GM21723 (cell line): ENCODE measurements around the gene LYVE1.

Experiments
- ATAC-seq: cut with Tn5 transposase; IDR thresholded peaks from one replicate; pipeline ENCODE4 v1.9.1; 2021; ENCODE audit warnings: mild to moderate bottlenecking, moderate library complexity; ENCODE audit not compliant: unreplicated experiment

LYVE1 gene

DNA sequence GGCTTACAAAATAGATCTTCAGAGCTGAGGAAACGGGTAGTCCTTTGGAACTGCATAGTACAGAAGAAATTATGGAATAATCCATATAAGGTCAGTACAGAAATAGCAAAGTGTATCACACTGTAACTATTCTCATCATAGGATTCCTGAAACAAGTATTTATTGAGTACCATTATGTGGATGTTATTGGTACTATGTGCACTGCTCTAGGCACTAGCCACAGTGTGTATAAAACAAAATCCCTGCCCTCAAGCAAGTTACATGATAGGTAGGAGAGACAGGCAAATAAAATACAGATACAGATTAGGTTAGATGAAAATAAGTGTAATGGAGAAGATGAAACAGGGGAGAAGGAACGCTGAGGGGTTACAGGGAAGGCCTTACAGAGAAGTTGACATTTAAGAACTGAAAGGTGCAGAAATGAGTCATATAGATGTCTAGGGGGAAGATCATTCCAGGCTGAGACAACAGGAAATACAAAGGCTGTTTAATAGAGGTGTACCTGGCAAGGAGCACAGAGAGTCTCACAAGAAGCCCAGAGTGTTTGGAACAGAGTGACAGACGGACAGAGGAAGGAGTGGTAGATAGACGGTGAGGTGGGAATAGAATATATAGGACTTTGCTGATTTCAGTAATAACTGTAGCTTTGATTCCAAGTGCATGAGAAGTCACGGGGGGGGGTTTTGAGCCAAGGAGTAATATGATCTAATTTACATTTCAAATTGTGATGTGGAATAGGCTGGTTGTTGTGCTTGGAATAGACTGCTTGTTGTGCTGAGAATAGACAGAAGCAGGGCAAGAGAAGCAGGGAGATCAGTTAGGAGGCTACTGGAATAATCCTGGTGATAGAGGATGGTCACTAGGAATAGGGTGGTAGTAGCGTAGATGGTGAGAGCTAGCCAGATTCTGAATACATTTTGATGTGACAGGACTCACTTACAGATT, 41.2 kb downstream of the LYVE1 start:
- ATAC-seq = peak; percentile 83

- ATAC-seq = no peak
These were observed 44.0 kb downstream of the LYVE1 start for GRCh38 chr11:10524471-10524870.

- no peak for ATAC-seq
These were observed 45.5 kb downstream of the LYVE1 start for GRCh38 chr11:10522921-10523320.

DNA sequence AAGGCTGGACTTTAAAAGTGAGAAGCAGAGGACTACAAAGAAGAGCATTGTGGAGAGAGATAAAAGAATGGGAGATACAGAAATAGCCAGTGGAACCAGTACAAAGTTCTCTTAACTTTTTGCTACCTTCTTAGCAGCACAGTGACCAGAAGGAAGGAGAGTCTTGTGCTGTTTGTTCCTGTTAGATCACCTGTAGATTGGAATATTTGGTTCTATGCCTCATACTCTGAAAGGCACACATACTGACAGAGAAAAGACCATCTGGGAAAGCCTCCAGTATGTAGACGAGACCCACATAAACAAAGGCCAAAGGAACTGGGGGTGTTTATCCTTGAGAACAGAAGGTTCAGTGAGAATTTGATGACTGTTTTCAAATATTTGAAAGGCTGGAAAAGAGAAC, 46.2 kb downstream of the LYVE1 start:
- ATAC-seq = no peak

GRCh38 chr11:10520562-10520961, 47.9 kb downstream of the LYVE1 start:
- no peak for ATAC-seq

DNA sequence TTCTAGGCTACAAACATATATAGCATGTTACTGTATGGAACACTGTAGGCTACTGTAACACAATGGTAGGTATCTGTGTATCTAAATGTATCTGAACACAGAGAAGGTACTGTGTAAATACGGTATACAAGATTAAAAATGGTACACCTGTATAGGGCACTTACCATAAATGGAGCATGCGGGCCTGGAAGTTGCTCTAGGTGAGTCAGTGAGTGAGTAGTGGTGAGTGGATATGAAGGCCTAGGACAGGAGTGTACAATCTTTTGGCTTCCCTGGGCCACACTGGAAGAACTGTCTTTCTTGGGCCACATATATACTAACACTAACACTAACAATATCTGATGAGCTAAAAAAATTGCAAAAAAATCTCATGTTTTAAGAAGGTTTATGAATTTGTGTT, 48.8 kb downstream of the LYVE1 start:
- ATAC-seq = no peak

GRCh38 chr11:10518891-10519290, 49.6 kb downstream of the LYVE1 start:
- no peak for ATAC-seq

DNA sequence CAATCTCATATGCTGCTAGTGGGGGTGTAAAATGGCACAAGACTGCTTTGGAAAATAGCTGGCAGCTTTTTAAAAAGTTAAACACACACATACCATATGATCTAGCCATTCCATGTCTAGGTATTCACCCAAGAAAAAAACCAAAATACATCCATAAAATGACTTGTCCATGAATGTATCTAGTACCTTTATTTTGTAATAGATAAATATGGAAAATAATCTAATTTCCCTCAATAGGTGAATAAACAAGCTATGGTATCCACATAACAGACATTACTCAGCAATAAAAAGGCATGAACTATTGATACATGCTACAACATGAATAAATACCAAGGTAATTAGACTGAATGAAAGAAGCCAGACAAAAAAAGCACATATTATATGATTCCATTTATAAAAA, 50.3 kb downstream of the LYVE1 start:
- ATAC-seq = no peak

- ATAC-seq = no peak
These were observed 53.0 kb downstream of the LYVE1 start for GRCh38 chr11:10515418-10515817.

- ATAC-seq = no peak
These were observed 53.8 kb downstream of the LYVE1 start for GRCh38 chr11:10514709-10515108.

GRCh38 chr11:10514202-10514601, 54.3 kb downstream of the LYVE1 start:
- no peak for ATAC-seq

DNA sequence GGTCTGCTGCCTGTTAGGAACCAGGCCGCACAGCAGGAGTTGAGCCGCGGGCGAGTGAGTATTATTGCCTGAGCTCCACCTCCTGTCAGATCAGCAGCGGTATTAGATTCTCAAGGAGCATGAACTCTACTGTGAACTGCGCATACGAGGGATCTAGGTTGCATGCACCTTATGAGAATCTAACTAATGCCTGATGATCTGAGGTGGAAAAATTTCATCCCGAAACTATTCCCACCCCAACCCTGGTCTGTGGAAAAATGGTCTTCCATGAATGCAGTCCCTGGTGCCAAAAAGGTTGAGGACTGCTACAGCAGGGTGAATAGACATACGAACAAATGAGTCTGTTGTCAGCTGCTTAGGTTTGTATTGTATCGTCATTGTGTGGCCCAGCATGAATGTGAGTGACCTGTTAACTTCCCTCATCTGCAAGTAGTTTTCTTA, 57.3 kb downstream of the LYVE1 start:
- no peak for ATAC-seq
